GM18505 (cell line): ENCODE measurements around the gene CRYBG3.
"Not testable (repeated sequence)": the region's sequence is repeated elsewhere in the genome, so short reads cannot be mapped to it uniquely, and the experiment has no call there.

ENCODE experiments used
- ATAC-seq: cut with Tn5 transposase; IDR thresholded peaks from one replicate; pipeline ENCODE4 v1.9.1; 2021; ENCODE audit not compliant: unreplicated experiment
- POLR2A ChIP-seq: IDR thresholded peaks from 4 replicates; pipeline ENCODE4 v1.6.1; 2011; ENCODE audit warnings: borderline replicate concordance; ENCODE audit not compliant: insufficient read depth, insufficient read length; ENCODE audit errors: extremely low read depth

The CRYBG3 gene

GRCh38 chr3:97892852-97893251 is 71.0 kb downstream of the CRYBG3 start:
- ATAC-seq = no peak
- TF ChIP-seq POLR2A = no peak

GRCh38 chr3:97895216-97895615 is 73.4 kb downstream of the CRYBG3 start:
- no peak for TF ChIP-seq POLR2A
- ATAC-seq = peak; percentile 91

GRCh38 chr3:97896129-97896528 is 74.3 kb downstream of the CRYBG3 start:
- no peak for TF ChIP-seq POLR2A
- no peak for ATAC-seq

GRCh38 chr3:97896547-97896946 is 74.7 kb downstream of the CRYBG3 start:
- no peak for ATAC-seq
- no peak for TF ChIP-seq POLR2A

GRCh38 chr3:97899331-97899730 is 77.5 kb downstream of the CRYBG3 start:
- no peak for ATAC-seq
- no peak for TF ChIP-seq POLR2A

GRCh38 chr3:97901313-97902248 is 79.8 kb downstream of the CRYBG3 start:
- no peak for ATAC-seq
- TF ChIP-seq POLR2A = no peak

GRCh38 chr3:97909830-97910229 is 88.0 kb downstream of the CRYBG3 start:
- ATAC-seq = not testable (repeated sequence)

- ATAC-seq = not testable (repeated sequence)
Measured at GRCh38 chr3:97910236-97910831, 88.5 kb downstream of the CRYBG3 start.

- ATAC-seq = no peak
- no peak for TF ChIP-seq POLR2A
Measured at GRCh38 chr3:97910931-97911351, 89.1 kb downstream of the CRYBG3 start.

GRCh38 chr3:97911459-97911858 is 89.6 kb downstream of the CRYBG3 start:
- TF ChIP-seq POLR2A = no peak
- ATAC-seq = no peak

- no peak for TF ChIP-seq POLR2A
- no peak for ATAC-seq
Measured at GRCh38 chr3:97914388-97914787, 92.6 kb downstream of the CRYBG3 start.

GRCh38 chr3:97916576-97916975 is 94.8 kb downstream of the CRYBG3 start:
- no peak for ATAC-seq
- TF ChIP-seq POLR2A = no peak

- no peak for ATAC-seq
- no peak for TF ChIP-seq POLR2A
Measured at GRCh38 chr3:97917813-97918536, 96.2 kb downstream of the CRYBG3 start.

- TF ChIP-seq POLR2A = no peak
- ATAC-seq = no peak
Measured at GRCh38 chr3:97927704-97928103, 105.9 kb downstream of the CRYBG3 start.
